ENCODE measurements around the gene ENTPD6.

DNA sequence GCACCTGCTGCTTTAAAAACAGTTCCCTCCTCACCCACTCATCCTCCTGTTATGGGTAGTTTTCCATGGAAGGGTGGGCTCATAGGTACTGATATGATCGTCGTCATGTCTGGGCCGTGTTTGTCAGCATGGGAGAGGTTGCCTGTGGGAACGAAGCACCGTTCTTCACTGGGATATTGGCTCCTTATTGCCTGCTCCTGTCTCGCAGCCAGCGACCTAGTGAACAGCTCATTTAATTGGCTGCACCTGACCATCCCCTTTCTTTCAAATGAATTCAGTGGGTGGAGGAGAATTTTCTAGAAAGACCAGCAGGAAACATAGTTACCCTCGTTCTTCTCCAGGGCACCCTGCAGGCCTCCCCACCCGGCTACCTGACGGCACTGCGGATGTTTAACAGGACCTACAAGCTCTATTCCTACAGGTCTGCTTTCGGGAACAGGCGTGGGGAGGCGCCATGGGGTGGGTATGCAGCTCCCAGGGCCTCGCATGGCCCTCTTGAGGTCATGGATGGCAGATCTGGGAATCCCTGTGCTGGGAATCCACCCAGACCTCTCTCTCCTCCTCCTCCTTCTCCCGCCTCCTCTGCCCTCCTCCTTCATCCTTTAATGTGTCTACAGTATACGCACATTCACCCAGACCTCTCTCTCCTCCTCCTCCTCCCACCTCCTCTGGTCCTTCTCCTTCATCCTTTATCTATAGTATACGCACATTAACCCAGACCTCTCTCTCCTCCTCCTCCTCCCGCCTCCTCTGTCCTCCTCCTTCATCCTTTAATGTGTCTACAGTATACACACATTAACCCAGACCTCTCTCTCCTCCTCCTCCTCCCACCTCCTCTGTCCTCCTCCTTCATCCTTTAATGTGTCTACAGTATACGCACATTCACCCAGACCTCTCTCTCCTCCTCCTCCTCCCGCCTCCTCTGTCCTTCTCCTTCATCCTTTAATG, 21.9 kb downstream of the ENTPD6 start:
- TF ChIP-seq CSDC2 (CRISPR knock-in tag; IDR thresholded peaks at IDR 0.05) (no peak), ZNF70 (CRISPR knock-in tag; IDR thresholded peaks at IDR 0.05) (no peak), ISL1 (CRISPR knock-in tag; IDR thresholded peaks at IDR 0.05) (no peak)
